Stimulated activated CD8-positive, alpha-beta memory T cell treated with anti-CD3 and anti-CD28 coated beads, Interleukin-15, amount 100 ng/mL, for 48 hours (primary cell): ENCODE data around the gene PTPRA.
"Not testable (repeated sequence)": the region's sequence is repeated elsewhere in the genome, so short reads cannot be mapped to it uniquely, and the experiment has no call there.

Experiments
- DNase-seq, 2 donors: peaks; one replicate each; pipeline ENCODE4 v3.0.0-alpha.2; 2020; ENCODE audit warnings: low read depth in 2 of 2

Gene PTPRA

DNA sequence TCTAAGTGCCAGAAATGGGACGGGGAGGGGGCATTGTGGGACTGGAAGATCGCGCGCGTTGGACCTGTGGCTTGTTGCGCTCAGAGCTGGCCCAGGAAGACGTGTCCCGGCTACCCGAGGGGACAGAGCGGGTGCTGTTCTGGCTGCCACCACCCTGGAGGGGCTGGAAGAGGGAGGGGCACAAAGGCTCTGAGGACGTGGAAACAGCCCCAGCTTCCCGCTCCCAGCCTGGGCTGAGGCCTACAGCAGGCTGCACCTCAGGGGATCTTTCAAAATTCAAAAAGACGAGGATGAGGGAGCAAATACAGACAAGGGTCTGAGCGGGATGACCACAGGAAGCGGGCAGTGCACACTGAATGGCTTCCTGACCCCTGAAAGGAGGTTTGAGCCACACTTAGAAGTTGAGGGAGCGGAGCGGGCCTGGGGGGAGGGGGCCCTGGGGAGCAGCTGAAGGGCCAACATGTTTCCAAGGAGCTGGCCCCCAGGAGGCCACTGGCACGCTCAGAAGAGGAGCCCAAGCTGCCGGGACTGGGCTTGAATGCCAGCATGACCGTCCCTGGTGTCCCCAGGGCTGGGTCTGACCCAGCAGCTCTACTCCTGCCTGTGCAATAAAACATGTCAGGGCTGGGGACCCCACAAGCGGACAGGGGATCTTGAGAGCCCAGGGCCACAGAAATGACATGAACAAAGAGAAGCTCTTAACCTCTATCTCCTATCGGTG is 199.4 kb downstream of the PTPRA start:
- DNase-seq, result no peak

DNA sequence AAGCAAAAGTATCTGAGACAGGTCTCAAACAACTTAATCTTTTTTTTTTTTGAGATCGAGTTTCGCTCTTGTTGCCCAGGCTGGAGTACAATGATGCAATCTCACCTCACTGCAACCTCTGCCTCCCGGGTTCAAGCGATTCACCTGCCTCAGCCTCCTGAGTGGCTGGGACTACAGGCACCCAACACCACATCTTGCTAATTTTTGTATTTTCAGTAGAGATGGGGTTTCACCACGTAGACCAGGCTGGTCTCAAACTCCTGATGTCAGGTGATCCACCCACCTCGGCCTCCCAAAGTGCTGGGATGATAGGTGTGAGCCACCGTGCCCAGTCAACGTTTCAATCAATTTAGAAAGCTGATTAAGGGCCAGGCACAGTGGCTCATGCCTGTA is 200.0 kb downstream of the PTPRA start:
- DNase-seq, result not testable (repeated sequence)

DNA sequence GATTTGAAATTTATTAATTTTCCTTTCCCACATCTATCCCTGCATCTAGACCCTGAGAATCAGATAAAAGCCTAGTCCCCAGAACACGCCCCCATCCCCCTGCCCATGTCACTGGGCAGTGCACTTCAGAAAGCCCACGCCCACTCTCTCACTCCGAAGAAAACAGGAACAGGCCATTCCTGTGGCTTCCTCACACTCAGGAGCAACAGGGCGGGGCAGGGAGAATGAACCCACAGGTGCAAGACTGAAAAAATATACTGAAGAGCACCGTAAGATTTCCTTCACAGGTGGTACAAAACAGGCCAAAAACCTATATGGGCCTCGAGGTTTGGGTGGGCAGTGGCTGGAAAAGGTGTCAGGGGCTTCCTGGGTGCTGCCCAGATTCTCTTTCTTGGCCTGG is 201.5 kb downstream of the PTPRA start:
- no peak for DNase-seq

DNA sequence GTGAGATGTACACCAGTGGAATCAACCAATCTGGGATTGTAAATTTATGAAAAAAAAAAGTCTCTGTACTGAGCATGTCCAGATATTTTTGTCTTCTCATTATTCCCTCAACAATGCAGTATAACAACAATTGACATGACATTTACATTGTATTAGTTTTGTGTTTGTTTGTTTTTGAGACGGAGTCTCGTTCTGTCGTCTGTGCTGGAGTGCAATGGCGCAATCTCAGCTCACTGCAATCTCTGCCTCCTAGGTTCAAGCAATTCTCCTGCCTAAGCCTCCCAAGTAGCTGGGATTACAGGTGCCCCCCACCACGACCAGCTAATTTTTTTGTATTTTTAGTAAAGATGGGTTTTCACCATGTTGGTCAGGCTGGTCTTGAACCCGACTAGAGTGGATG is 202.0 kb downstream of the PTPRA start:
- DNase-seq, result not testable (repeated sequence)

DNA sequence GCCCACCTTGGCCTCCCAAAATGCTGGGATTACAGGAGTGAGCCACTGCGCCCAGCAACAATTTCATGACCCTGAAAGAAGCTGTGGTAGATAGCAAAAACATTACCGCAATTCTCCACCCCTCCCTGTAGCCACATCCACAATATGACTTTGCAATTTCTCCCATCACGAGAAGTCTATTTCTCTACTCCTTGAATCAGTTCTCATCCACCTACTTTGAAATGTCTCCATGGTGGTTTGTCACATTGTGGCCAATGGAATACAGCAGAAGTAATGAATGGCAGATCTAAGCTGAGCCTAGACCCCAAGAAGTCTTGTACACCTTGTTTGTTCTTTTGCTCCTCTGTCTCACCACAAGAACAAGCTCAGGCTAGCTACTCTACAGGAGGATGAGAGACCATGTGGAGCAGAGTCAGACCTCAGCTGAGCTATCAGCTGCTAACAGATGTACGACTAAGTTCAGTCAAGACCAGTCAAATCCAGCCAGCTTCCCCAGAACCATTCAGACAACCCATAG is 204.4 kb downstream of the PTPRA start:
- DNase-seq, result no peak

DNA sequence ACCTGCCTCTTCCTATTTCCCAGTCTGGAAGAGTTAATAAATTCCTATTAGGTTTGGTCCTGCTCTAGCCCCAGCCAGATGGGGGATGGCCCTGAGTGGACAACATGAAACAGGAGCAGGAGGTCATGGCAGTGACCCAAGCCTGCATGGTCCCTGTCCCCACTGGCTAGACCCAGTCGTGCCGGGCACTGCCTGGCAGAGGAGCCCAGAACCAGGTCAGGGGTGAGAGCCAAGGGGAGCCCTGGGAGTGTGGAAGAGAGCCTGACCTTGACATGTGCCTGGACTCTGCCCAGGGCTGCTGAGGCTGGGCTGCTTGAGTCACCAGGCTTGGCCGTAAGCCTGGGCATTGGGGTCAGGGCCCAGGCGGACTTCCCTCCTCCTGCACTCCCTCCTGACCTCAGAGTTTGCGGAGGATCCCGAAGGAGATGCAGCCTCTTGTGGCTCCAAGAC is 207.7 kb downstream of the PTPRA start:
- no peak for DNase-seq

DNA sequence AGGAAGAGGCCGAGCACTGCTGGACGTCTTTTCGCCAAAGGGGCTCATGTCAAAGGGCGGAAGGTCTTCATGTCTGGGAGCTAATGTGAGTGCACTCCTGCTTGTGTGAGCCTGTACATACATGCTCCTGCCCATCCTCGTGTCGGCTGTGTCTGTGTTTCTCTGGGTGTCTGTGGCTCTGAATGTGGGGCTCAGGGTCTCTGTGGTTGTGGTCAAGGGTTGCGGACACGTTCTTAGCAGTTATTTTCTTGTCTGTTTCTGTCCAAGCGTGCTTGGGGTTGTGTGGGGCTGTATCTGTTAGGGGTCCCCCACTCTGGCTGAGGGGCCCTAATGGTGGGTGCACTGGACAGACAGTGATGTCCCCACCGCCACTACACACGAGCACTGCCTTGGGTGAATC is 208.4 kb downstream of the PTPRA start:
- no peak for DNase-seq

DNA sequence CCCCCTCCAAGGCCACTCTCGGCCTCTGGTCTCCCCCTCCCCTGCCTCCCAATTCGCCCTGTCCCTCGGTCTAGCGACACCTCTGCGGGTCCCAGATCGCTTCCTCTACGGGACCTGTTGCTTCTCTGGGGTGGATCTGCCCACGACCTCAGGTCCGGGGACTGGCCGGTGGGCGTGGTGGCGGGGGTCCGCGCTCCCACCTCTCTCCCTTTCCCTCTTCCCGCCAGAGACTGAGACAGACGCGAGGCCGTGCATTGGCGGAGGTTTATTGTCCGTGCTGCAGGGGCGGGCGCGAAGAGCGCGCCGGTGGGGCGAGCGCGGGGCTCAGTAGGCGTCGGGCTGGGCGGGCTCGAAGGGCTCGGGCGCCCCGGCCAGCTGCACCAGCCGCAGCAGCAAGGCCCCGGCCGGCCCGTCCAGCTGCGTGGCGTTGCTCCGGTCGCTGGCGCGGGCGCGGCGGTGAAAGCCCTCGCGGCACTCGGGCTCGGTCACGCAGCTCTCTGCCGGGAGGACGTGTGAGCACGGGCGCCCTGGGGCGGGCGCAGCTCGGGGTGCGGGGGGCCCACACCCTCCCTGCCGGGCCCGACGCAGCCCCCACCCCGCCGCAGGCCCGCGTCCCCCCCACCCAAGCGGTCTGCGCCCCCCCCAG is 209.1 kb downstream of the PTPRA start:
- no peak for DNase-seq

DNA sequence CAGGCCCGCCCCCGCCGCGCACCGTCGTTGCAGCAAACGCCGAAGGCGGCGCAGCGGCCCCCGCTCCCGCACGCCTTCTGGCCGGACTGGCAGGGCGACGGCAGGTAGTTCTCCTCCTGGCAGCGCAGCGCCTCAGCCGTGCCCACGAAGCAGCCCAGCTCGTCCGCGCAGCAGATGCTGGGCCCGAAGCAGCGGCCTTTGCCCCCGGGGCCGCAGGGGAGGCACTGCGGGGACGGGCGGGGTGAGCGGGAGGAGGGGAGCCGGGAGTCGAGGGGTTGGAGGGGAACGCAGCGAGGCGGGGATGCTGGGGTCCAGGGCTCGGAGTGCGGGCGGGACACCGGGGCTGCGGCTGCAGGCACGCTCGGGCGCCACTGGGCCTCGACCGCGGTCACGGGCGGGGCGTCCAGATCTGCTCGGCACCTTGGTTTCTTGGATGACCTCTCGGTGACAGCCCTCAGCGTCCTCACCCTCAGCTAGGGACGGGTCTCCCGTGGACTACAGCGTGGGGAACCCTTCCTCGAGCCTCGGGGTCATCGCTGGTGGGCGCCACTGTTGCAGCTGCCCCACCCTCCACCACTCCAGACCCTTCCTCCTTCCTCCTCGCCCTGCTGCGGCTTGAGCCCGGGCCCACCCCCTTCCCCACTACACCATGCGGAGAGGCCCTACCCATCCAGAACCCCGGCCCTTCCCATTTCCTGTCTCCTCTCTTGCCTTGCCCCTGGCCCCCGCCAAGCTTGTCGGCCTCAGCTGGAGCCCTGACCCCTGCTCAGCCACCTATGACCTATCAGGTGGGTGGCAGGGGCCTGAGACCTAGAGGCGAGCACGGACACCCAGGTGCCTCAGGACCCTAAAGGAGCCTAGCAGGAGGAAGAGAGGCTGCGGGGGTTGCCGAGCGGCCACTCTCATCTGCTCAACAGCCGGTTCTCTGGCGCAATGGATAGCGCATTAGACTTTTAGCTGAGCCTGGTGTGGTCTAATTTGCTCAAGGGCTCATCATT is 210.0 kb downstream of the PTPRA start:
- no peak for DNase-seq

DNA sequence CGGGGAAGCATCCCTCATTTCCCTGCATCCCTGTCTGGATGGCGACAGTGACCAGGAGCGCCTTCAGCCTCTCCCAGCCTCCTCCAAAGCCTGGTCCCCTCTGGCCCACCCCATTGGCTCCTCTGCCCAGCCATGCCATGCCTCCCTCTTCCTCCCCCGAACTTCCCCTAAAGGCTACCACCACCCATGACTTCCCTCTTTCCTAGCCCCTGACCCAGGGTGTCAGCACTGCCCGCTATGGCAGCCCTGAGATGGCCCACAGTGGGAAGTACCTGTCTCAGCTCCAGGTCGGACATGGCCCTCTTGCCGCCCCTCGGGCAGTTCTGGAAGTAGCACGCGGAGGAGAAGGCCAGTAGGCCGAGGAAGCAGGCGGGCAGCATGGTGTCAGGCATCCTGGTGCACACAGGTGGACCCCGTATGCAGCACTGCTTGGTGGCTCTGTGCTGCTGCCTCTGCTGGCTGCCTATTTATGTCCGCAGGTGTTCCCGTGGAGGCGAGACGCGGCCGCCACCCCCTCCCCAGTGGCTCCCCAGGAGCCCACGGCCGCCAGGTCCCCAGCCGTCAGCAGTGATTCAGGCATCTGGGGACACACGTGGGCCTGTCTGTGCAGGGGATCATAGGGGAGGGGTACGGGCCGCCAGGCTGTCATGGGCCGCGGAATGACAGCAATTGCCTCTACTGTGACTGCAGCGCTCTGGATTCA is 211.2 kb downstream of the PTPRA start, which contains the start of gene AVP:
Gene AVP (minus strand): TSS at position 442 of the 703 bp plus-strand sequence. CDS start 50 bp downstream, at position 392.
- DNase-seq, result no peak

DNA sequence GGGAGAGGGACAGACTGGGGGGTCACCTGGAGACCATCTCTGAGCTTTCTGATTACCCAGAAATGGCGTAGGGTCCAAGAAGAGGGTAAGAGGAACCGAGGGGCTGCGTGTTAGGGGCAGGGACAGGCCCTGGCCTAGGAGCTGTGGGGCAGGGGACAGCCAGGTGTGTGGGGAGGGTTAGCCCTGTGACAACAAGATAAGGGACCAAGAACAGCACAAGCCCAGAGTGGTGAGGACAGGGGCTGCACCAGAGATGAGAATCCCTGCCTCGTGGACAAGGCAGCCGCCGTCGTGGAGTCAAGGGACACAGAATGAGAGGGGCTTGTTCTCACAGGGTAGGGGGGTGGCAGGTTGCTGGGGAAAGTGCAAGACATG is 211.7 kb downstream of the PTPRA start:
- DNase-seq, result no peak

DNA sequence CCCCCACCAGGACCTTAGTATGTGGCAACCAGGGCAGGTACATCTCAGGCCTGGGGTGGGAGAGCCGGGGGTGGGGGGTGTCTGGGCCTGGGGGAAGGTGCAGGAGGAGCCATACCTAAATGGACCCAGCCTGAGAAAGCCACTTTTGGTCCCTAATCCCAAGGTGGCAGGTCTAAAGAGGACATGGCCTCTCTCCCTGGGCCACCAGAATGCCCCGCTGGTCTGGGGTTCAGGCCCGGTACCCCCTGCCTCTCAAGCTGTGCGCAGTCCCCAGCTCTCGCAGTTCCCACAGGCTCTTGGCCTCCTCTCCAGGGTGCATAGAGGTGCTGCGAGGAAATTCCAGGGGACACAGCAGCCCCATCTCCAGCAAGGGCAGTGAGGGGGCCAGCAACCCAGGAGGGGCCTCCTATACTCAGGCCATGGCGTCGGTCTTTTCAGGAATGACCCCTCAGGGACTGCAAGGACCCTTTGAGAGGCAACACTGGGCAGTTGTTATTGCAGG is 212.3 kb downstream of the PTPRA start:
- no peak for DNase-seq

DNA sequence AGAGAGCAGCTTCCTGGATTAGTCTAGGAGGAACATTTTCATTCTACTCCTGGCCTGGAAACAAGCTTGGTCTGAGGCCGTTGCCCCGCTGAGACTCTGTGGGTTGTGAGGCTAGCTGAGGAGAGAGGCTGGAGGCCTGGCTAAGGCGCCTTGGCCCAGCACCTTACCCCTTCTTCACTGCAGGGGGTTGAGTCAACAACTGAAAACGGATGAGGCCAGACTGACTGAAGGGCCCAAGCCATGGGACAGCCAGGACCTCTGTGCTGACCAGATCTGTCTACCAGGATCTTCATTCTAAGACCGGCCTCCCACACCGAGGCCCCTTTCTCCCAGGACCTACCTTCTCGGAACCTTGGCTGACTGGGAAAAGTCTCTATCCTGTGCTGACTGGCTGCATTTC is 214.8 kb downstream of the PTPRA start:
- no peak for DNase-seq
